Stimulated activated CD8-positive, alpha-beta memory T cell treated with anti-CD3 and anti-CD28 coated beads, Interleukin-12 subunit alpha, Interleukin-12 subunit beta, amount 100 ng/mL, for 1 hour (primary cell): ENCODE measurements around the gene FITM2.

Experiments
- DNase-seq: peaks from one replicate; pipeline ENCODE4 v3.0.0-alpha.2; 2020; ENCODE audit warnings: low read depth

The FITM2 gene

DNA sequence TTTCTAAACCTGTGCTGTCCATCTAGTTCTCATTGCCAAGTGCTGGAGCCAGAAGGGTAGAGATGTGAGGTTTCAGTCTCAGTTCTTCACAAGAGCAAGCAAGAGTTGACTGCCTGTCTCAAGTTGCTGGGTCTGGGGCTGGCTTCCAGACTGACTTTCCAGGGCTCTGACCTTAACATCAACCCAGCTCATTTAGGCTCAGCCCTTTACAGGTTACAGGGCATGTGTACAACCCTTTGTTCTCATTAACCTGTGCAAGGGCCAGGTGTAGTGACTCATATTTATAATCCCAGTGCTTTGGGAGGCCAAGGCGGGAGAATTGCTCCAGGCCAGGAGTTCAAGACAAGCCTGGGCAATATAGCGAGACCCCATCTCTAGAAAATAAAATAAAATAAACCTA lies 30.6 kb downstream of the FITM2 start:
- no peak for DNase-seq

DNA sequence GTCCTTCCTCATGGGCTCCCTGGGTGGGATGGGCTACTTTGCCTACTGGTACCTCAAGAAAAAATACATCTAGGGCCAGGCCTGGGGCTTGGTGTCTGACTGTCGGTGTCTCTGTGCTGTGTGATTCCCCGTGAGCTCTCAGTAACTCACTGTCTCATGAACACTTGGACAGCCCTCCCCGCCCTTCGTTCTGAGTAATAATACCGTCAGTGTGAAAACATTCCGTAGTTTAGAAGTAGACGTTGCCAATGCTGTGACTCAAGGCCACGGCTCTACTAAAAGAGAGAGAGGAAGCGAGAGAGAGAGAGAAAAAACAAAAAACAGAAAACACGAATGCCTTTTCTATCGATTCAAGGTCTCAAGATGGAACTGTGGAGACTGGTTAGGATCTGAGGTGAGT lies 31.8 kb downstream of the FITM2 start:
- DNase-seq = no peak

- DNase-seq = no peak
Observed at GRCh38 chr20:44274303-44275017, 36.5 kb downstream of the FITM2 start.

DNA sequence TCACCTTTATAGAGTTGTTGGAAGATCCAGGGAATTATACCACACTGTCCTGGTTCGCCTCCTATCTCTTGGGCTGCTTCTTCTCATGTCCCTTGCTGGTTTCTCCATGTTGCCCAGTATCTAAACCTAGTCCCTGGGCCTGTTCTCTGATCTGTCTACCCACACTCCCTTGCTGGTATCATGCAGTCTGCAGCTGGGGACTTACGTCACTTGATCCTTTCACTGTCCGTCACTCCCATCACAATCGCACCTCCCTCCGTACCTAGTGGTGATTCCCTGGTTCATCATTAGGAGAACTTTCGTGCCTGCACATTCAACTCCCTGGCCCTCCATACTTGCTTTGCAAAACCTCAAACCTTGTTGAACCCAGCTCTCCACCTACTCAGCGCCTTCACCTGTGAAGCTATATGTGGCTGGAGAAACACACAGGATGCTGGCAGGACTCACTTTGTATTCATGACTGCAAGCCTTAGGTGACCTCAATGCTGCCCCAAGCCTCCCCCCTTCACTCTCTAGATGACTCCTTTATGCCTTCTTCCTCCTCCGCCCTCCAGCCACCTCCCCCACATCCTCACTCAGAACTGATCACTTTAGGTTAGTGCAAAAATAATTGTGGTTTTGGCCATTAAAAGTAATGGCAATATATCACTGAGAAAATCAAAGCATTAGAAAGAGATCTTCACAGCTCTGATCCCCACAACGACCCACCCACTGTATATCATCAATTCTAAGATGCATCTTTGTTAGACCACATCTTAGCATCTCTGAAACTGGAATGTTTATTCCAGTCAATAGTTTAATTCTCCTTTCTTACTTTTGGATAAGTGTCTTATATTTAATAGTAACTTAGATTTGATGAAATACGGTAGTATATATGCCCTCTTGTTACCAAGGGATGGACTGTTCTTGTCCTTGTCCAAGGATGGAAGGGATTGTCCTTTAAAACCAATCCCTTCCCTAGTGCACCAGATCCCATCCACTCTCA lies 37.5 kb downstream of the FITM2 start:
- DNase-seq = no peak

GRCh38 chr20:44271915-44272663 lies 38.9 kb downstream of the FITM2 start:
- no peak for DNase-seq

GRCh38 chr20:44268802-44269201 lies 42.2 kb downstream of the FITM2 start:
- no peak for DNase-seq

GRCh38 chr20:44264287-44264686 lies 46.7 kb downstream of the FITM2 start:
- no peak for DNase-seq

GRCh38 chr20:44258226-44258890 lies 52.6 kb downstream of the FITM2 start:
- no peak for DNase-seq

DNA sequence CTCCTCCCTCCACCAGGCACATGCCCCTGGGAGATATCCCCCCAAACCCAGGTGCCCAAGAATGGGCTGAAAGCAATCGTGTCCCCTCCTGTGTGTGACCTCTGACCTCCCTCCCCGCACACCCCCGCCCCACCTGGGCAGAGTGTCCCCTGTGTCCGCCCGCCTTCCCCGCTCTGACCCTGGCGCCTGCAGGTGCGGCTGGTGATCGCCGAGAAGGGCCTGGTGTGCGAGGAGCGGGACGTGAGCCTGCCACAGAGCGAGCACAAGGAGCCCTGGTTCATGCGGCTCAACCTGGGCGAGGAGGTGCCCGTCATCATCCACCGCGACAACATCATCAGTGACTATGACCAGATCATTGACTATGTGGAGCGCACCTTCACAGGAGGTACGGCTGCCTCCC lies 54.0 kb downstream of the FITM2 start:
- DNase-seq = no peak

- DNase-seq = no peak
Observed at GRCh38 chr20:44255942-44256341, 55.1 kb downstream of the FITM2 start.

- no peak for DNase-seq
Observed at GRCh38 chr20:44254073-44254472, 56.9 kb downstream of the FITM2 start.

DNA sequence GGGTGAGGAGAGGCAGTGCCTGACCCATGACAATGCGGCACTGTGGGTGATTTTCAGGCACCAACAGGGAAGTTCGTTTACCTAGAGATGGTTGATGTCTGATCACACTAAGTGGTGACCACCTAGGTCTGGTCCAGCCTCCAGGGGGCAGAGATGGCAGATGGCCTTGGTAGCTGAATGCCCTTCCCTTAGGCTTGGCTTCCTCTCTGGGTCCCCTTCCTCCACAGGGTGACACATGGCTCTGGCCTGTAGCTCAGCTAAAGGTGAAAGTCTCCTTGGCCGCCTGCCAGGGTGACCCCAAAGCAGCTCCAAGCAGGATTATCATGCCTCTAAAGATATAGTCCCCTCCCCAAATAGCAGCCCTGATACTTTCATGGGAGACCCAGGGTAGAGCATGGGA lies 57.5 kb downstream of the FITM2 start:
- no peak for DNase-seq
